WTC11 (cell line): ENCODE measurements around the gene FBXW4. TPM values are rescaled to one million over a fixed set of nuclear protein-coding genes. Genes with fewer than 3 reads are reported as not detected.

Source experiments
- ATAC-seq: fragments of 200-7000 bp; cut with Tn5 transposase; 2 replicates; pipeline ENCODE4 v1.10.0; 2021; ENCODE audit warnings: mild to moderate bottlenecking, moderate library complexity
- CTCF ChIA-PET: fragments of 300-600 bp; sonication (Branson Sonifier 250); formaldehyde crosslinking; loops from one replicate; lab custom pipeline; 2021; ENCODE audit warnings: antibody characterized with exemption; lab: Charles Lee
- POLR2A ChIA-PET: fragments of 350-600 bp; sonication (Branson Sonifier 250); formaldehyde crosslinking; loops from one replicate; lab custom pipeline; 2021; ENCODE audit warnings: antibody characterized with exemption; lab: Charles Lee
- DNase-seq: peaks from one replicate; pipeline ENCODE4 v3.0.0; 2021; ENCODE audit warnings: low spot score
- H3K27ac Mint-ChIP-seq: 2 replicates; pipeline ENCODE4 v1.8.0; 2021; ENCODE audit warnings: mixed read lengths
- H3K27me3 Mint-ChIP-seq: 2 replicates; pipeline ENCODE4 v1.8.0; 2021; ENCODE audit warnings: low read depth, mild to moderate bottlenecking, moderate library complexity, mixed read lengths
- H3K36me3 Mint-ChIP-seq: 2 replicates; pipeline ENCODE4 v1.8.0; 2021; ENCODE audit warnings: mixed read lengths
- H3K4me1 Mint-ChIP-seq: 2 replicates; pipeline ENCODE4 v1.8.0; 2022; ENCODE audit warnings: mixed read lengths
- H3K4me3 Mint-ChIP-seq: 2 replicates; pipeline ENCODE4 v1.8.0; 2021; ENCODE audit warnings: mild to moderate bottlenecking, moderate library complexity, mixed read lengths
- H3K9me3 Mint-ChIP-seq: 2 replicates; pipeline ENCODE4 v1.8.0; 2021; ENCODE audit warnings: mixed read lengths
- ATF1 ChIP-seq: sonication (generic); formaldehyde crosslinking; IDR thresholded peaks from 2 replicates; pipeline ENCODE4 v1.8.1; 2023; ENCODE audit warnings: mild to moderate bottlenecking, moderate library complexity, missing genetic modification reagents
- CBFB ChIP-seq: sonication (generic); formaldehyde crosslinking; IDR thresholded peaks from 2 replicates; pipeline ENCODE4 v1.8.1; 2022; ENCODE audit warnings: mild to moderate bottlenecking, low read depth, missing genetic modification reagents
- E2F1 ChIP-seq: sonication (generic); formaldehyde crosslinking; IDR thresholded peaks from 2 replicates; pipeline ENCODE4 v1.8.0; 2022; ENCODE audit warnings: mild to moderate bottlenecking, missing genetic modification reagents
- EMX1 ChIP-seq: fragments of 250-450 bp; sonication (Bioruptor Pico); IDR thresholded peaks from 2 replicates; pipeline ENCODE4 v1.8.0; 2021; ENCODE audit warnings: mild to moderate bottlenecking
- ERG ChIP-seq: fragments of 250-450 bp; sonication (Bioruptor Pico); IDR thresholded peaks from 2 replicates; pipeline ENCODE4 v1.8.0; 2021; ENCODE audit warnings: mild to moderate bottlenecking
- ESRRA ChIP-seq: sonication (generic); formaldehyde crosslinking; IDR thresholded peaks from 2 replicates; pipeline ENCODE4 v1.8.1; 2022; ENCODE audit warnings: mild to moderate bottlenecking, missing genetic modification reagents, borderline replicate concordance
- FOXK1 ChIP-seq: sonication (generic); formaldehyde crosslinking; IDR thresholded peaks from 2 replicates; pipeline ENCODE4 v1.8.0; 2022; ENCODE audit warnings: mild to moderate bottlenecking, moderate library complexity, missing genetic modification reagents
- FOXP4 ChIP-seq: sonication (generic); formaldehyde crosslinking; IDR thresholded peaks from 2 replicates; pipeline ENCODE4 v1.8.0; 2022; ENCODE audit warnings: mild to moderate bottlenecking, missing genetic modification reagents
- GRHL2 ChIP-seq: fragments of 250-450 bp; sonication (Bioruptor Pico); IDR thresholded peaks from 2 replicates; pipeline ENCODE4 v1.8.0; 2022; ENCODE audit warnings: mild to moderate bottlenecking, moderate library complexity; ENCODE audit not compliant: insufficient replicate concordance, severe bottlenecking
- HMGXB4 ChIP-seq: sonication (generic); formaldehyde crosslinking; IDR thresholded peaks from 2 replicates; pipeline ENCODE4 v1.8.1; 2023; ENCODE audit warnings: mild to moderate bottlenecking, moderate library complexity, missing genetic modification reagents
- IRF2 ChIP-seq: sonication (generic); formaldehyde crosslinking; IDR thresholded peaks from 2 replicates; pipeline ENCODE4 v1.8.0; 2022; ENCODE audit warnings: low read depth, missing genetic modification reagents, borderline replicate concordance
- KAT7 ChIP-seq: sonication (generic); formaldehyde crosslinking; IDR thresholded peaks from 2 replicates; pipeline ENCODE4 v1.8.1; 2023; ENCODE audit warnings: missing genetic modification reagents, mild to moderate bottlenecking, borderline replicate concordance
- NR1H2 ChIP-seq: sonication (generic); formaldehyde crosslinking; IDR thresholded peaks from 2 replicates; pipeline ENCODE4 v1.9.0; 2021; ENCODE audit warnings: mild to moderate bottlenecking, moderate library complexity, missing genetic modification reagents
- RELA ChIP-seq: sonication (generic); formaldehyde crosslinking; IDR thresholded peaks from 2 replicates; pipeline ENCODE4 v1.8.1; 2022; ENCODE audit warnings: missing genetic modification reagents, mild to moderate bottlenecking, borderline replicate concordance
- TP53 ChIP-seq: sonication (generic); formaldehyde crosslinking; IDR thresholded peaks from 2 replicates; pipeline ENCODE4 v1.8.1; 2023; ENCODE audit warnings: mild to moderate bottlenecking, missing genetic modification reagents
- ZBTB43 ChIP-seq: sonication (generic); formaldehyde crosslinking; IDR thresholded peaks from 2 replicates; pipeline ENCODE4 v1.8.1; 2023; ENCODE audit warnings: mild to moderate bottlenecking, missing genetic modification reagents
- ZNF219 ChIP-seq: sonication (generic); formaldehyde crosslinking; IDR thresholded peaks from 2 replicates; pipeline ENCODE4 v1.8.0; 2023; ENCODE audit warnings: missing genetic modification reagents, mild to moderate bottlenecking, borderline replicate concordance
- ZNF263 ChIP-seq: sonication (generic); formaldehyde crosslinking; IDR thresholded peaks from 2 replicates; pipeline ENCODE4 v1.8.1; 2022; ENCODE audit warnings: low read depth, mild to moderate bottlenecking, moderate library complexity, missing genetic modification reagents
- ZNF671 ChIP-seq: fragments of 250-450 bp; sonication (Bioruptor Pico); IDR thresholded peaks from 2 replicates; pipeline ENCODE4 v1.8.0; 2021; ENCODE audit warnings: mild to moderate bottlenecking
- total RNA-seq: library from RNA; stranded (reverse); gene quantifications from 3 replicates; pipeline ENCODE4 v1.2.3, GENCODE V29; 2021
- TF ChIP-seq, protein P1 (sequence below): fragments of 250-450 bp; sonication (Bioruptor Pico); IDR thresholded peaks from 2 replicates; pipeline ENCODE4 v2.1.2; 2022; ENCODE audit warnings: mild to moderate bottlenecking, moderate library complexity
- TF ChIP-seq, protein P2 (sequence below): sonication (generic); formaldehyde crosslinking; conservative IDR thresholded peaks from 2 replicates; pipeline ENCODE4 v1.8.1; 2022; ENCODE audit warnings: mild to moderate bottlenecking, missing genetic modification reagents
- TF ChIP-seq, protein P3 (sequence below): fragments of 250-450 bp; sonication (Bioruptor Pico); conservative IDR thresholded peaks from 2 replicates; pipeline ENCODE4 v1.9.0; 2021; ENCODE audit warnings: mild to moderate bottlenecking

Gene FBXW4
- total RNA-seq, 1 experiment from 2014 or later = 45.3 TPM

DNA sequence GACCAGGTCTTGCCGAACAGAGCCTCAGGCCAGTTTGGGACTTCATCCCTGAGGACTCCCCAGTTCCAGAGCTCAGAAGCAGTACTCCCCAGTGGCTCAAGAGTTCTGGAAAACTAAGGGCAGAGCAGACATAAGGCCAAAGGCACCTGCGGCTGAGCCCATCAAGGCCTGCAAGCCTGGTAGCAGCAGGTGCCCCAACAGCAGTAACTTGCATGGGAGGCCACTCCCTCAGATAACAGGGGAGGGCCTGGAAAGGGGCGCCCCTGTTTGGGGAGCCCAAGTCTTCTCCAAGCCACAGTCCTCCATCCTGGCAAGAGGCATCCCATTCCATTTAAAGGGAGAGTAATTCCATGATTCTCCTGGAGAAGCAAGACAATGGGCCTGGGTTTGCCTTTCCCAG, 119.9 kb downstream of the FBXW4 start:
- TF ChIP-seq ZNF671 (CRISPR knock-in tag) (no peak), CBFB (CRISPR knock-in tag) (no peak), ERG (CRISPR knock-in tag) (no peak), GRHL2 (CRISPR knock-in tag) (no peak), IRF2 (no peak), TP53 (CRISPR knock-in tag) (no peak), ZBTB43 (CRISPR knock-in tag) (no peak), ATF1 (no peak), FOXP4 (CRISPR knock-in tag) (no peak), NR1H2 (no peak), KAT7 (no peak)
- ATAC-seq (no peak), DNase-seq (no peak)
- CTCF ChIA-PET = interaction anchor here (2.0 kb wide), 1 partner anchor 28 kb away, joined by 10 read pairs; no protein-coding TSS in a partner anchor
- Mint-ChIP-seq H3K4me3 (no peak overlapping the region), H3K27me3 (peaks cover 37% of the 10 kb centered on the region), H3K27ac (no peak overlapping the region), H3K4me1 (peaks cover 17% of the 10 kb centered on the region), H3K36me3 (peaks cover 18% of the 10 kb centered on the region), H3K9me3 (peaks cover 3% of the 10 kb centered on the region; the same call in 1 of the 2 replicates)
- POLR2A ChIA-PET = no interaction called here

DNA sequence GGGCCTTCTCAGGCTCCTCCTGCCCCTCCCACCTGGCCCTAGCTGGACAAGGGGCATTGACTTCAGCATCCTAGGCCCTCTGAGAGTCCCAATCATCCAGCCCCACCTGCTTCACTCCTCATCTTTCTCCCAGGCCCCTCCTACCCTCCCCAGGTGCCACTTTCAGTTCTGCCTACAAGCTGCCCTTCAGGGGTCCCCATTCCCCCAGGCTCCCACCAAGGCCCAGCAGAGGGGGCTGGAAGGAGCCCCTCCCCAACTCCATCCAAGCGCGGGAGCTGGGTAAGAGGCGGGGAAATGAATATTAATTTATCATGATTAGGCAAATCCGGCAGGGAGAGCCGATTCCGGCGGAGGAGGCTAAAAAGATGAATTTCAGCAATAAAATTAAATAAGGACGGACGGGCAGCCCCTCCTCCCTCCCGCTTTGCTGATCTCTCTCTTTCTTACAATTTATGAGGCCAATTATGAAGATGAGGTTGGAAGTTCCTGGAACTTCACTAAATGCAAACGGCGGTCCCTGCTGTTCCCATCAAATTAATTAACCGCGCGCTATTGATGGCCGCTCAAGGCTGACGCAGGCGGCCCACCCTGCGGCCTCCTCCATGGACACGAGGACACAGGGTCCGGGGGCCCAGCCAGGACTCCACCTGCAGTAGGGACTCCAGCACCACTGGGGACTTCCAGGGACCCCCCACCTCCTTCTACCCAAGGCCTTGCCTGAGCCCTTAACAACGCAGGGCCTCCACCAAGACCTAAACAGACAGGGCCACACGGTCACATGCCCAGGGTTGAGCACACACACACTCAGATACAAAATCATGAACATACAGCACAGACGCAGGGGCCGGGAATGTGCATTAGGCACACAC, 120.9 kb downstream of the FBXW4 start:
- POLR2A ChIA-PET = no interaction called here
- TF ChIP-seq FOXK1 (CRISPR knock-in tag) (no peak), HMGXB4 (CRISPR knock-in tag) (no peak), ZNF219 (CRISPR knock-in tag) (no peak), E2F1 (CRISPR knock-in tag) (no peak), GRHL2 (CRISPR knock-in tag) (no peak), EMX1 (no peak), ESRRA (no peak), ZNF263 (no peak), RELA (no peak), TP53 (CRISPR knock-in tag) (no peak)
- TF ChIP-seq, protein P1, sequence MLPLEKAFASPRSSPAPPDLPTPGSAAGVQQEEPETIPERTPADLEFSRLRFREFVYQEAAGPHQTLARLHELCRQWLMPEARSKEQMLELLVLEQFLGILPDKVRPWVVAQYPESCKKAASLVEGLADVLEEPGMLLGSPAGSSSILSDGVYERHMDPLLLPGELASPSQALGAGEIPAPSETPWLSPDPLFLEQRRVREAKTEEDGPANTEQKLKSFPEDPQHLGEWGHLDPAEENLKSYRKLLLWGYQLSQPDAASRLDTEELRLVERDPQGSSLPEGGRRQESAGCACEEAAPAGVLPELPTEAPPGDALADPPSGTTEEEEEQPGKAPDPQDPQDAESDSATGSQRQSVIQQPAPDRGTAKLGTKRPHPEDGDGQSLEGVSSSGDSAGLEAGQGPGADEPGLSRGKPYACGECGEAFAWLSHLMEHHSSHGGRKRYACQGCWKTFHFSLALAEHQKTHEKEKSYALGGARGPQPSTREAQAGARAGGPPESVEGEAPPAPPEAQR (CRISPR knock-in tag) = no peak
- TF ChIP-seq, protein P2, sequence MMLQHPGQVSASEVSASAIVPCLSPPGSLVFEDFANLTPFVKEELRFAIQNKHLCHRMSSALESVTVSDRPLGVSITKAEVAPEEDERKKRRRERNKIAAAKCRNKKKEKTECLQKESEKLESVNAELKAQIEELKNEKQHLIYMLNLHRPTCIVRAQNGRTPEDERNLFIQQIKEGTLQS (CRISPR knock-in tag) = no peak
- TF ChIP-seq, protein P3, sequence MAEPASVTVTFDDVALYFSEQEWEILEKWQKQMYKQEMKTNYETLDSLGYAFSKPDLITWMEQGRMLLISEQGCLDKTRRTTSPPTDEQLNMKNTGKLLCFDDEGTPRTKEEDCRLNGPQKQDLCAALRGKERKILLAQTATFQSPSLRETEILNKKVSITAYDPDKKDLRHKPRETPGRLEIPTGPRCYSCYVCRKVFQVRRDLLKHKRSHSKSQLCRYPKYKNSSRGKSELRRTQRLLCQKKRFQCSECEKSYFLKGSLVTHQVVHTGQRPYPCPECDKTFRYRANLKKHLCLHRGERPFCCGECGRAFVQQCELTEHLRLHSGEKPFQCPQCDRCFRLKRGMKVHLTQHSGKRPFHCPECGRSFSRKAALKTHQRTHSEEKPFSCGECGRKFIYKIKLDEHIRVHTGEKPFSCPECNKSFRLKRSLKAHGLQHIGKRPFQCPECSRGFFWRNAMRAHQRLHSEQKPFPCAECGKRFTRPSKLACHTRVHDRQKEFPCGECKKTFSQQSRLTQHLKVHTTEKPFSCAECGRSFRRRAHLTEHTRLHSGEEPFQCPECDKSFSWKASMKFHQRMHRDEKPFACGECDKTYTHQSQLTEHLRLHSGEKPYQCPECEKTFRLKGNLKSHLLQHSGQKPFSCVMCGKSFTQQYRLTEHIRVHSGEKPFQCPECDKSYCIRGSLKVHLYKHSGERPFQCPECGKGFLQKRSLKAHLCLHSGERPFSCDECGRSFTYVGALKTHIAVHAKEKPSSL (CRISPR knock-in tag) = no peak

More for the DNA sequence above, 120.9 kb downstream of the FBXW4 start:
- peaks cover 45% of the 10 kb centered on the region for H3K27me3 Mint-ChIP-seq
- no peak overlapping the region for H3K4me3 Mint-ChIP-seq
- H3K27ac Mint-ChIP-seq = no peak overlapping the region
- peaks cover 13% of the 10 kb centered on the region for H3K36me3 Mint-ChIP-seq
- no peak for ATAC-seq
- H3K9me3 Mint-ChIP-seq = peaks cover 3% of the 10 kb centered on the region; the same call in 1 of the 2 replicates
- CTCF ChIA-PET = interaction anchor here (1.0 to 2.2 kb wide), 3 partner anchors 14 to 282 kb away, joined by 3 to 6 read pairs (median 3); partner anchors contain the start of genes DPCD and POLL
- no peak for DNase-seq
- peaks cover 24% of the 10 kb centered on the region for H3K4me1 Mint-ChIP-seq
